NCI-H1417 (cell line): ENCODE data around the gene SAMD5.

ENCODE experiments used
- DNase-seq, 3 experiments: peaks; one replicate each; lab custom pipeline; 2025; lab: John Stamatoyannopoulos, UW

Gene SAMD5

GRCh38 chr6:147508042-147508865 lies at the start of gene SAMD5:
SAMD5 (plus strand) TSS chr6:147508690; CDS start chr6:147508929, 239 bp downstream.
- DNase-seq, result peak; percentile 29 to 90 (median 84)

- no peak for DNase-seq
Measured at GRCh38 chr6:147459780-147460179, 48.7 kb upstream of the SAMD5 start.

GRCh38 chr6:147463651-147464050 lies 44.8 kb upstream of the SAMD5 start:
- no peak for DNase-seq

GRCh38 chr6:147467428-147467827 lies 41.1 kb upstream of the SAMD5 start:
- DNase-seq, result no peak

GRCh38 chr6:147467886-147468285 lies 40.6 kb upstream of the SAMD5 start:
- DNase-seq, result no peak

- DNase-seq, result peak in 2 of 3 experiments; percentile 31 to 72
Measured at GRCh38 chr6:147468634-147469033, 39.9 kb upstream of the SAMD5 start.

GRCh38 chr6:147479857-147480256 lies 28.6 kb upstream of the SAMD5 start:
- no peak for DNase-seq

- DNase-seq, result no peak
Measured at GRCh38 chr6:147486683-147487082, 21.8 kb upstream of the SAMD5 start.

GRCh38 chr6:147497472-147497871 lies 11.0 kb upstream of the SAMD5 start:
- no peak for DNase-seq

GRCh38 chr6:147503587-147503986 lies 4.9 kb upstream of the SAMD5 start:
- DNase-seq, result no peak

GRCh38 chr6:147504848-147505247 lies 3.6 kb upstream of the SAMD5 start:
- no peak for DNase-seq

GRCh38 chr6:147506704-147507114 lies 1.8 kb upstream of the SAMD5 start:
- DNase-seq, result peak; percentile 64 to 84 (median 75)

GRCh38 chr6:147507162-147508041 lies 1.1 kb upstream of the SAMD5 start:
- peak; percentile 28 to 88 (median 80) for DNase-seq

GRCh38 chr6:147508866-147509608 lies 547 bp downstream of the SAMD5 start:
- DNase-seq, result peak in 2 of 3 experiments; percentile 62 to 79

- peak in 1 of 3 experiments; percentile 41 for DNase-seq
Measured at GRCh38 chr6:147509891-147510290, 1.4 kb downstream of the SAMD5 start.

GRCh38 chr6:147510929-147511590 lies 2.6 kb downstream of the SAMD5 start:
- DNase-seq, result no peak

GRCh38 chr6:147514831-147515230 lies 6.3 kb downstream of the SAMD5 start:
- no peak for DNase-seq

GRCh38 chr6:147515327-147515726 lies 6.8 kb downstream of the SAMD5 start:
- DNase-seq, result no peak

GRCh38 chr6:147522597-147522996 lies 14.1 kb downstream of the SAMD5 start:
- no peak for DNase-seq

GRCh38 chr6:147525519-147526209 lies 17.2 kb downstream of the SAMD5 start:
- DNase-seq, result no peak

- DNase-seq, result no peak
Measured at GRCh38 chr6:147527197-147527596, 18.7 kb downstream of the SAMD5 start.
